Panc1 (cell line): ENCODE data around the gene PPM1H. TPM values are rescaled to one million over a fixed set of nuclear protein-coding genes. Genes with fewer than 3 reads are reported as not detected.

Source experiments
- ATAC-seq: fragments of 200-7000 bp; cut with Tn5 transposase; 2 replicates; pipeline ENCODE4 v1.9.1; 2020; ENCODE audit warnings: mild to moderate bottlenecking, moderate library complexity
- BruUV-seq: library from RNA; stranded (reverse); fragments of 400-500 nt; replicated peaks from 2 replicates; lab custom pipeline; 2021; lab: Mats Ljungman, UMichigan
- CTCF ChIA-PET: fragments of 300-600 bp; sonication (Branson Sonifier 250); formaldehyde crosslinking; loops from one replicate; lab custom pipeline; 2022; ENCODE audit warnings: antibody characterized with exemption; lab: Charles Lee
- POLR2A ChIA-PET: fragments of 300-600 bp; sonication (Branson Sonifier 250); formaldehyde crosslinking; loops from one replicate; lab custom pipeline; 2022; ENCODE audit warnings: antibody characterized with exemption; lab: Charles Lee
- DNase-seq: peaks from one replicate; pipeline ENCODE4 v3.0.0-alpha.2; 2010; ENCODE audit warnings: low read depth, low spot score
- H3K27ac ChIP-seq: 2 replicates; pipeline ENCODE4 v1.5.1; 2011; ENCODE audit warnings: mild to moderate bottlenecking, low read length, inconsistent platforms
- H3K27me3 ChIP-seq: fragments of 200-500 bp; sonication (Bioruptor generic); 2 replicates; pipeline ENCODE4 v1.6.0; 2014; ENCODE audit warnings: low read length, inconsistent platforms; ENCODE audit not compliant: control insufficient read depth, insufficient read depth
- H3K36me3 ChIP-seq: fragments of 200-500 bp; sonication (Bioruptor generic); 2 replicates; pipeline ENCODE4 v1.5.1; 2014; ENCODE audit warnings: inconsistent platforms, mild to moderate bottlenecking, low read length, moderate library complexity; ENCODE audit not compliant: control insufficient read depth, insufficient read depth
- H3K4me1 ChIP-seq: 2 replicates; pipeline ENCODE4 v1.5.1; 2011; ENCODE audit warnings: inconsistent platforms, mild to moderate bottlenecking, low read length, moderate library complexity; ENCODE audit not compliant: control insufficient read depth, insufficient read depth
- H3K4me3 ChIP-seq, 2 experiments: 2 replicates each; pipeline ENCODE4 v1.5.1; 2011 to 2012; ENCODE audit warnings: low read depth in 2 of 2, low read length in 2 of 2, mild to moderate bottlenecking in 2 of 2, inconsistent platforms in 1 of 2, moderate library complexity in 1 of 2
- H3K9me3 ChIP-seq: fragments of 200-500 bp; sonication (Bioruptor generic); 2 replicates; pipeline ENCODE4 v1.5.1; 2014; ENCODE audit warnings: low read depth, mild to moderate bottlenecking, inconsistent platforms, low read length, moderate library complexity; ENCODE audit not compliant: control insufficient read depth, insufficient read depth
- CTCF ChIP-seq: fragments of 450-650 bp; IDR thresholded peaks from 2 replicates; pipeline ENCODE4 v1.5.1; 2017; ENCODE audit warnings: mild to moderate bottlenecking
- POLR2AphosphoS5 ChIP-seq: IDR thresholded peaks from 2 replicates; pipeline ENCODE4 v1.6.1; 2012; ENCODE audit warnings: mild to moderate bottlenecking, low read depth, low read length, moderate library complexity
- REST ChIP-seq, 2 experiments: IDR thresholded peaks; 2 replicates each; pipeline ENCODE4 v1.6.1; 2011 to 2012; ENCODE audit warnings: low read depth in 2 of 2, control low read depth in 1 of 2, low read length in 1 of 2, mild to moderate bottlenecking in 1 of 2, moderate library complexity in 1 of 2; ENCODE audit not compliant: insufficient read depth in 1 of 2
- SIN3A ChIP-seq: IDR thresholded peaks from 2 replicates; pipeline ENCODE4 v1.6.1; 2012; ENCODE audit warnings: low read depth, mild to moderate bottlenecking, low read length, moderate library complexity, borderline replicate concordance; ENCODE audit not compliant: insufficient read depth
- TCF7L2 ChIP-seq: IDR thresholded peaks from 2 replicates; pipeline ENCODE4 v1.6.1; 2011; ENCODE audit warnings: mild to moderate bottlenecking, low read depth, low read length, inconsistent platforms
- in situ Hi-C: cut with HindIII; loops from 2 replicates; pipeline ENCODE4 v1.10.0; 2016; ENCODE audit warnings: low sequenced_read_pairs, low pct_unique_long_range_greater_than_20kb
- intact Hi-C: fragments of 100-400 bp; cut with micrococcal nuclease; formaldehyde crosslinking; loops from one replicate; pipeline ENCODE4 v1.10.0; 2022; ENCODE audit not compliant: unreplicated experiment
- total RNA-seq: library from RNA; stranded (reverse); gene quantifications from one replicate; pipeline ENCODE4 v1.2.1, GENCODE V29; 2021; ENCODE audit not compliant: unreplicated experiment

Gene PPM1H
- total RNA-seq, 1 experiment from 2014 or later = 22.9 TPM

- H3K27me3 ChIP-seq = no peaks in the 10 kb centered on the region
- H3K27ac ChIP-seq = no peak overlapping the region
- DNase-seq (no peak), ATAC-seq (no peak)
- CTCF ChIA-PET = no interaction called here
- no TSS peak for BruUV-seq
- in situ Hi-C loops (no loop called here), intact Hi-C loops (no loop called here)
- POLR2A ChIA-PET = no interaction called here
- no peak overlapping the region for H3K4me3 ChIP-seq
- H3K36me3 ChIP-seq = no peaks in the 10 kb centered on the region
- no peaks in the 10 kb centered on the region for H3K9me3 ChIP-seq
- no peaks in the 10 kb centered on the region; the same call in 1 of the 2 replicates for H3K4me1 ChIP-seq
- TF ChIP-seq REST (IDR thresholded peaks at IDR 0.05; ENCODE audit: insufficient read depth in 1 of 2, low read depth in 2 of 2, low read length in 1 of 2) (no peak), CTCF (no peak), SIN3A (no peak), TCF7L2 (no peak), POLR2AphosphoS5 (no peak)
Observed at GRCh38 chr12:62763861-62764645, 170.9 kb downstream of the PPM1H start.

GRCh38 chr12:62763312-62763711 is 171.6 kb downstream of the PPM1H start:
- Histone ChIP-seq H3K27ac (no peak overlapping the region), H3K9me3 (no peaks in the 10 kb centered on the region), H3K27me3 (no peaks in the 10 kb centered on the region), H3K4me3 (no peak overlapping the region), H3K4me1 (no peaks in the 10 kb centered on the region; the same call in 1 of the 2 replicates), H3K36me3 (no peaks in the 10 kb centered on the region)
- in situ Hi-C loops = no loop called here
- DNase-seq (no peak), ATAC-seq (no peak)
- ChIA-PET CTCF (no interaction called here), POLR2A (no interaction called here)
- TF ChIP-seq POLR2AphosphoS5 (no peak), TCF7L2 (no peak), REST (IDR thresholded peaks at IDR 0.05; ENCODE audit: insufficient read depth in 1 of 2, low read depth in 2 of 2, low read length in 1 of 2) (no peak), CTCF (no peak), SIN3A (no peak)
- intact Hi-C loops = no loop called here
- no TSS peak for BruUV-seq
